GM12891 (cell line): ENCODE measurements around the gene NEMP2.

Source experiments
- PAX5 ChIP-seq: IDR thresholded peaks from 2 replicates; pipeline ENCODE4 v1.6.1; 2011; ENCODE audit warnings: low read length, moderate library complexity, mild to moderate bottlenecking; ENCODE audit not compliant: insufficient read depth, severe bottlenecking
- POLR2A ChIP-seq: IDR thresholded peaks from 2 replicates; pipeline ENCODE4 v1.6.1; 2011; ENCODE audit warnings: low read depth, low read length, control low read depth
- POLR2AphosphoS5 ChIP-seq: IDR thresholded peaks from 2 replicates; pipeline ENCODE4 v1.6.1; 2011; ENCODE audit warnings: low read depth, low read length, control low read depth
- TAF1 ChIP-seq: IDR thresholded peaks from 2 replicates; pipeline ENCODE4 v1.6.1; 2011; ENCODE audit warnings: low read depth, low read length, control low read depth

- TF ChIP-seq POLR2AphosphoS5 = no peak
- no peak for TF ChIP-seq POLR2A
- TF ChIP-seq TAF1 = no peak
- no peak for TF ChIP-seq PAX5
Observed at GRCh38 chr2:190579915-190580846, 45.7 kb upstream of the NEMP2 start.
